HG02623 (cell line): Measurements from ENCODE around the gene FZD7.

Source experiments
- ATAC-seq: cut with Tn5 transposase; IDR thresholded peaks from one replicate; pipeline ENCODE4 v1.9.1; 2021; ENCODE audit warnings: moderate library complexity; ENCODE audit not compliant: unreplicated experiment

The FZD7 gene

GRCh38 chr2:202009581-202009980 is 24.1 kb upstream of the FZD7 start:
- no peak for ATAC-seq

- ATAC-seq, result no peak
These were observed 19.3 kb upstream of the FZD7 start for GRCh38 chr2:202014318-202014717.

- no peak for ATAC-seq
These were observed 18.9 kb upstream of the FZD7 start for GRCh38 chr2:202014759-202015211.

GRCh38 chr2:202015471-202015870 is 18.2 kb upstream of the FZD7 start:
- ATAC-seq, result no peak

GRCh38 chr2:202016579-202017227 is 17.0 kb upstream of the FZD7 start:
- no peak for ATAC-seq

GRCh38 chr2:202017940-202018339 is 15.7 kb upstream of the FZD7 start:
- ATAC-seq, result no peak

- no peak for ATAC-seq
These were observed 14.7 kb upstream of the FZD7 start for GRCh38 chr2:202018950-202019349.

GRCh38 chr2:202019689-202020450 is 13.8 kb upstream of the FZD7 start:
- no peak for ATAC-seq

- no peak for ATAC-seq
These were observed 10.9 kb upstream of the FZD7 start for GRCh38 chr2:202022755-202023154.

- ATAC-seq, result no peak
These were observed 10.3 kb upstream of the FZD7 start for GRCh38 chr2:202023198-202023903.

- no peak for ATAC-seq
These were observed 9.8 kb upstream of the FZD7 start for GRCh38 chr2:202023904-202024266.

GRCh38 chr2:202024871-202025270 is 8.8 kb upstream of the FZD7 start:
- ATAC-seq, result no peak

GRCh38 chr2:202025816-202026215 is 7.8 kb upstream of the FZD7 start:
- no peak for ATAC-seq

GRCh38 chr2:202026507-202026906 is 7.1 kb upstream of the FZD7 start:
- ATAC-seq, result no peak

GRCh38 chr2:202030691-202031090 is 3.0 kb upstream of the FZD7 start:
- ATAC-seq, result no peak

GRCh38 chr2:202031246-202031951 is 2.3 kb upstream of the FZD7 start:
- no peak for ATAC-seq

GRCh38 chr2:202032846-202033316 is 774 bp upstream of the FZD7 start:
- no peak for ATAC-seq

GRCh38 chr2:202034249-202035088 is 814 bp downstream of the FZD7 start:
- ATAC-seq, result peak; percentile 1

GRCh38 chr2:202035089-202035940 is 1.7 kb downstream of the FZD7 start:
- no peak for ATAC-seq
